Measurements from ENCODE around the gene MUC6. TPM values are rescaled to one million over a fixed set of nuclear protein-coding genes. Genes with fewer than 3 reads are reported as not detected.

MUC6 gene
- polyA plus RNA-seq, 1 of the 3 experiments (the other 2 are of a cell fraction): not detected

DNA sequence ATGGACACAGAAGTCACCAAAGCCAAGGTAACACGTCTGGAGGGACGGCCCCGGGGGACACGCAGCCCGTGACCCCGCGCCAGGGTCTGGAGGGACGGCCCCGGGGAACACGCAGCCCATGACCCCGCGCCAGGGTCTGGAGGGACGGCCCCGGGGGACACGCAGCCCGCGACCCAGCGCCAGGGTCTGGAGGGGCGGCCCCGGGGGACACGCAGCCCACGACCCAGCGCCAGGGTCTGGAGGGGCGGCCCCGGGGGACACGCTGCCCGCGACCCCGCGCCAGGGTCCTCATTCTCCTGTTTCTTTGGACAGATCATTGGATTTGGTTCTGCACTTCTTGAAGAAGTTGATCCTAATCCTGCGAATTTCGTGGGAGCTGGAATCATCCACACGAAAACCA, 27.1 kb downstream of the MUC6 start (continued):
- TF ChIP-seq, protein P1, sequence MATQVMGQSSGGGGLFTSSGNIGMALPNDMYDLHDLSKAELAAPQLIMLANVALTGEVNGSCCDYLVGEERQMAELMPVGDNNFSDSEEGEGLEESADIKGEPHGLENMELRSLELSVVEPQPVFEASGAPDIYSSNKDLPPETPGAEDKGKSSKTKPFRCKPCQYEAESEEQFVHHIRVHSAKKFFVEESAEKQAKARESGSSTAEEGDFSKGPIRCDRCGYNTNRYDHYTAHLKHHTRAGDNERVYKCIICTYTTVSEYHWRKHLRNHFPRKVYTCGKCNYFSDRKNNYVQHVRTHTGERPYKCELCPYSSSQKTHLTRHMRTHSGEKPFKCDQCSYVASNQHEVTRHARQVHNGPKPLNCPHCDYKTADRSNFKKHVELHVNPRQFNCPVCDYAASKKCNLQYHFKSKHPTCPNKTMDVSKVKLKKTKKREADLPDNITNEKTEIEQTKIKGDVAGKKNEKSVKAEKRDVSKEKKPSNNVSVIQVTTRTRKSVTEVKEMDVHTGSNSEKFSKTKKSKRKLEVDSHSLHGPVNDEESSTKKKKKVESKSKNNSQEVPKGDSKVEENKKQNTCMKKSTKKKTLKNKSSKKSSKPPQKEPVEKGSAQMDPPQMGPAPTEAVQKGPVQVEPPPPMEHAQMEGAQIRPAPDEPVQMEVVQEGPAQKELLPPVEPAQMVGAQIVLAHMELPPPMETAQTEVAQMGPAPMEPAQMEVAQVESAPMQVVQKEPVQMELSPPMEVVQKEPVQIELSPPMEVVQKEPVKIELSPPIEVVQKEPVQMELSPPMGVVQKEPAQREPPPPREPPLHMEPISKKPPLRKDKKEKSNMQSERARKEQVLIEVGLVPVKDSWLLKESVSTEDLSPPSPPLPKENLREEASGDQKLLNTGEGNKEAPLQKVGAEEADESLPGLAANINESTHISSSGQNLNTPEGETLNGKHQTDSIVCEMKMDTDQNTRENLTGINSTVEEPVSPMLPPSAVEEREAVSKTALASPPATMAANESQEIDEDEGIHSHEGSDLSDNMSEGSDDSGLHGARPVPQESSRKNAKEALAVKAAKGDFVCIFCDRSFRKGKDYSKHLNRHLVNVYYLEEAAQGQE (IDR thresholded peaks at IDR 0.05; ENCODE audit: low read depth, low read length): no peak
- TF ChIP-seq GABPA (IDR thresholded peaks at IDR 0.05; ENCODE audit: low read depth) (no peak), NFIC (IDR thresholded peaks at IDR 0.05; ENCODE audit: borderline replicate concordance) (no peak), CHD2 (IDR thresholded peaks at IDR 0.05; ENCODE audit: low read length, partially characterized antibody) (no peak)

DNA sequence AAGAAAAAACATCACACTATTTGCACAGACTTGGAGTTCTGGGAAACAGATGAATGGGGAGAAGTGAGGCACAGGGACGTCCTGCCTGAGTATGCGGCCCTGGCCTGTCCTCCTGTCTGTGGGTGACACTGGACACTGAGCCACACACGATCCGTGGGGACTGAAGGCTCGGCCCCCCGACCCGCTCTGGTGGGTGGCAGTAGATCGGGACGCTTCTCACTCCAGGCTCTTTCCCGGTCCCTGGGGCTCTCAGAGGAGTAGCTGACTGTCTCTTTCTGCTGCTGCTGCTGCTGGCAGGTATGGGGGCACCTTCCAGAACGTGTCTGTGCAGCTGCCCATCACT, 27.7 kb downstream of the MUC6 start:
- no peak overlapping the region for H3K9ac ChIP-seq
- no peak overlapping the region for H3K4me3 ChIP-seq (ENCODE audit: low read depth in 2 of 2, low read length in 1 of 2)
- no peaks in the 10 kb centered on the region for H3F3A ChIP-seq (replicated peaks; ENCODE audit: insufficient read depth)
- peaks cover 14 to 62% of the 10 kb centered on the region in 2 experiments for H3K36me3 ChIP-seq (replicated peaks in 1 of 2; ENCODE audit: control insufficient read depth in 1 of 2, insufficient read depth in 2 of 2, low read length in 1 of 2)
- no peaks in the 10 kb centered on the region for H3K4me1 ChIP-seq (ENCODE audit: control insufficient read depth in 1 of 2, insufficient read depth in 2 of 2, low read depth in 1 of 2, low read length in 1 of 2)
- H3K9me3 ChIP-seq: no peaks in the 10 kb centered on the region
- H3K27me3 ChIP-seq (ENCODE audit: insufficient read depth): no peaks in the 10 kb centered on the region
- ChIA-PET CTCF (no interaction called here), POLR2A (no interaction called here)
- H4K20me1 ChIP-seq (ENCODE audit: insufficient read depth): no peaks in the 10 kb centered on the region
- peaks cover 9% of the 10 kb centered on the region; the same call in 1 of the 2 replicates for H3K79me2 ChIP-seq (ENCODE audit: insufficient read depth)
- no peak overlapping the region for H2AFZ ChIP-seq (ENCODE audit: low read depth)
- H3K27ac ChIP-seq (ENCODE audit: low read depth in 2 of 2, low read length in 1 of 2): no peak overlapping the region
- WGBS (ENCODE audit: low lambda C conversion rate): 91% methylated on average over 8 of the region's 11 CpGs
- no peak for DNase-seq
- H3K4me2 ChIP-seq: no peak overlapping the region
- no peak for TF ChIP-seq NFIC (IDR thresholded peaks at IDR 0.05; ENCODE audit: borderline replicate concordance)
- TF ChIP-seq, protein P2, sequence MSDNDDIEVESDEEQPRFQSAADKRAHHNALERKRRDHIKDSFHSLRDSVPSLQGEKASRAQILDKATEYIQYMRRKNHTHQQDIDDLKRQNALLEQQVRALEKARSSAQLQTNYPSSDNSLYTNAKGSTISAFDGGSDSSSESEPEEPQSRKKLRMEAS (IDR thresholded peaks at IDR 0.05; ENCODE audit: low read depth): no peak
- TF ChIP-seq, protein P1 (IDR thresholded peaks at IDR 0.05; ENCODE audit: low read depth, low read length): no peak
- no peak for TF ChIP-seq IRF3 (IDR thresholded peaks at IDR 0.05; ENCODE audit: low read depth, low read length)
- H3K9me2 ChIP-seq: no peaks in the 10 kb centered on the region

Measured in SK-N-SH (cell line).